Smooth muscle cell (in vitro differentiated cells): ENCODE results near the gene DMAC2. TPM values are rescaled to one million over a fixed set of nuclear protein-coding genes. Genes with fewer than 3 reads are reported as not detected.
A peak's percentile ranks its signal among the peaks of the same experiment; 100 is the strongest.

Source experiments
- DNase-seq: peaks from one replicate; lab custom pipeline; 2025; ENCODE audit not compliant: unreplicated experiment; lab: John Stamatoyannopoulos, UW
- H2AFZ ChIP-seq: fragments of 200-600 bp; sonication (generic); 2 replicates; pipeline ENCODE4 v1.6.0; 2016; ENCODE audit warnings: antibody characterized with exemption, low read depth, mild to moderate bottlenecking
- H3F3A ChIP-seq: fragments of 200-600 bp; sonication (generic); 2 replicates; pipeline ENCODE4 v1.6.0; 2017; ENCODE audit warnings: antibody characterized with exemption, low read depth
- H3K27ac ChIP-seq: fragments of 200-600 bp; sonication (generic); 2 replicates; pipeline ENCODE4 v1.5.1; 2016; ENCODE audit warnings: low read depth, mild to moderate bottlenecking
- H3K27me3 ChIP-seq: fragments of 200-600 bp; sonication (generic); 2 replicates; pipeline ENCODE4 v1.6.1; 2016; ENCODE audit warnings: low read depth, mild to moderate bottlenecking
- H3K36me3 ChIP-seq: fragments of 200-600 bp; sonication (generic); 2 replicates; pipeline ENCODE4 v1.5.1; 2016; ENCODE audit warnings: low read depth
- H3K4me1 ChIP-seq: fragments of 200-600 bp; sonication (generic); 2 replicates; pipeline ENCODE4 v1.5.1; 2016; ENCODE audit warnings: low read depth
- H3K4me2 ChIP-seq: fragments of 200-600 bp; sonication (generic); 2 replicates; pipeline ENCODE4 v1.6.0; 2016; ENCODE audit warnings: mild to moderate bottlenecking
- H3K4me3 ChIP-seq: fragments of 200-600 bp; sonication (generic); 2 replicates; pipeline ENCODE4 v1.5.1; 2016; ENCODE audit warnings: mild to moderate bottlenecking
- H3K79me2 ChIP-seq: fragments of 200-600 bp; sonication (generic); 2 replicates; pipeline ENCODE4 v1.6.0; 2016; ENCODE audit warnings: low read depth, mild to moderate bottlenecking
- H3K9ac ChIP-seq: fragments of 200-600 bp; sonication (generic); 2 replicates; pipeline ENCODE4 v1.6.0; 2016; ENCODE audit warnings: low read depth
- H3K9me3 ChIP-seq: fragments of 200-600 bp; sonication (generic); replicated peaks from 2 replicates; pipeline ENCODE4 v1.5.1; 2016; ENCODE audit warnings: low read depth
- H4K20me1 ChIP-seq: fragments of 200-600 bp; sonication (generic); 2 replicates; pipeline ENCODE4 v1.6.0; 2016; ENCODE audit warnings: low read depth
- WGBS: methylation state at CpG from one replicate; pipeline ENCODE4 v1.1.7; 2016; ENCODE audit warnings: low lambda C conversion rate; 5-methylcytosine and 5-hydroxymethylcytosine counted together
- polyA plus RNA-seq: library from polyadenylated mRNA; unstranded; fragments of >200 nt; fragmentation: Nextera tagmentation; extraction: Ambion mirVana; gene quantifications from 2 replicates; pipeline ENCODE4 v1.2.1, GENCODE V29; 2016
- total RNA-seq: library from RNA; depleted of rRNA; stranded (reverse); fragments of >200 nt; gene quantifications from 2 replicates; pipeline ENCODE4 v1.2.3, GENCODE V29; 2014
- TF ChIP-seq, protein P1 (sequence below): fragments of 200-600 bp; sonication (generic); IDR thresholded peaks from 2 replicates; pipeline ENCODE4 v1.5.1; 2017; ENCODE audit warnings: borderline replicate concordance, mild to moderate bottlenecking, antibody characterized with exemption; ENCODE audit not compliant: insufficient read depth, poor library complexity, severe bottlenecking

The DMAC2 gene
- total and polyA plus RNA-seq, 2 experiments from 2014 or later = 48.3 to 69.2 TPM

DNA sequence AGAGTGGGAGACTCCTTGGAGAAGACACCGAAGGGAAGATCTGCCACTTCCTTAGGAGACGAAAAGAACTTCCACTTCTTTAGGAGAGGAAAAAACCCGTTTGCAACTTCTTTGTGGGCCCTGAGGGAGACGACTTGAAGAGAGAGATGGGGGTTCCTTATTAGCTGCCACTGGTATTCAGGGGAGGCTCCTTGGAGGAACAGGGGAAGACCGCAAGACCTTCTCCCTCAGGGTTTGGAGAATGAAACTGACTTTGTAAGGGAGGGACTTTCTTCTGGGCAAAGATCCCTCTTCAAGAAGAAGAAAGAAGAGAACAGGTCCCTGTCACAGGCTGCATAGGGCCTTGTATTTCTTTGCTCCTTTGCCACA is 41.7 kb downstream of the DMAC2 start:
- peak overlapping the region; percentile 91 for H3K27ac ChIP-seq
- H3K27me3 ChIP-seq = no peaks in the 10 kb centered on the region
- H3K9ac ChIP-seq = peak overlapping the region; percentile 96
- peak overlapping the region; percentile 79 for H2AFZ ChIP-seq
- peaks cover 16% of the 10 kb centered on the region for H3K4me1 ChIP-seq
- no peaks in the 10 kb centered on the region for H4K20me1 ChIP-seq
- H3K36me3 ChIP-seq = no peaks in the 10 kb centered on the region
- peak overlapping the region; percentile 83 for H3K4me3 ChIP-seq
- H3K9me3 ChIP-seq = no peaks in the 10 kb centered on the region
- peaks cover 21% of the 10 kb centered on the region for H3K79me2 ChIP-seq
- TF ChIP-seq, protein P1, sequence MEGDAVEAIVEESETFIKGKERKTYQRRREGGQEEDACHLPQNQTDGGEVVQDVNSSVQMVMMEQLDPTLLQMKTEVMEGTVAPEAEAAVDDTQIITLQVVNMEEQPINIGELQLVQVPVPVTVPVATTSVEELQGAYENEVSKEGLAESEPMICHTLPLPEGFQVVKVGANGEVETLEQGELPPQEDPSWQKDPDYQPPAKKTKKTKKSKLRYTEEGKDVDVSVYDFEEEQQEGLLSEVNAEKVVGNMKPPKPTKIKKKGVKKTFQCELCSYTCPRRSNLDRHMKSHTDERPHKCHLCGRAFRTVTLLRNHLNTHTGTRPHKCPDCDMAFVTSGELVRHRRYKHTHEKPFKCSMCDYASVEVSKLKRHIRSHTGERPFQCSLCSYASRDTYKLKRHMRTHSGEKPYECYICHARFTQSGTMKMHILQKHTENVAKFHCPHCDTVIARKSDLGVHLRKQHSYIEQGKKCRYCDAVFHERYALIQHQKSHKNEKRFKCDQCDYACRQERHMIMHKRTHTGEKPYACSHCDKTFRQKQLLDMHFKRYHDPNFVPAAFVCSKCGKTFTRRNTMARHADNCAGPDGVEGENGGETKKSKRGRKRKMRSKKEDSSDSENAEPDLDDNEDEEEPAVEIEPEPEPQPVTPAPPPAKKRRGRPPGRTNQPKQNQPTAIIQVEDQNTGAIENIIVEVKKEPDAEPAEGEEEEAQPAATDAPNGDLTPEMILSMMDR = no peak
- H3F3A ChIP-seq = no peaks in the 10 kb centered on the region
- 2% methylated on average over 5 of the region's 5 CpGs for WGBS
- no peak for DNase-seq
- peak overlapping the region; percentile 97 for H3K4me2 ChIP-seq

DNA sequence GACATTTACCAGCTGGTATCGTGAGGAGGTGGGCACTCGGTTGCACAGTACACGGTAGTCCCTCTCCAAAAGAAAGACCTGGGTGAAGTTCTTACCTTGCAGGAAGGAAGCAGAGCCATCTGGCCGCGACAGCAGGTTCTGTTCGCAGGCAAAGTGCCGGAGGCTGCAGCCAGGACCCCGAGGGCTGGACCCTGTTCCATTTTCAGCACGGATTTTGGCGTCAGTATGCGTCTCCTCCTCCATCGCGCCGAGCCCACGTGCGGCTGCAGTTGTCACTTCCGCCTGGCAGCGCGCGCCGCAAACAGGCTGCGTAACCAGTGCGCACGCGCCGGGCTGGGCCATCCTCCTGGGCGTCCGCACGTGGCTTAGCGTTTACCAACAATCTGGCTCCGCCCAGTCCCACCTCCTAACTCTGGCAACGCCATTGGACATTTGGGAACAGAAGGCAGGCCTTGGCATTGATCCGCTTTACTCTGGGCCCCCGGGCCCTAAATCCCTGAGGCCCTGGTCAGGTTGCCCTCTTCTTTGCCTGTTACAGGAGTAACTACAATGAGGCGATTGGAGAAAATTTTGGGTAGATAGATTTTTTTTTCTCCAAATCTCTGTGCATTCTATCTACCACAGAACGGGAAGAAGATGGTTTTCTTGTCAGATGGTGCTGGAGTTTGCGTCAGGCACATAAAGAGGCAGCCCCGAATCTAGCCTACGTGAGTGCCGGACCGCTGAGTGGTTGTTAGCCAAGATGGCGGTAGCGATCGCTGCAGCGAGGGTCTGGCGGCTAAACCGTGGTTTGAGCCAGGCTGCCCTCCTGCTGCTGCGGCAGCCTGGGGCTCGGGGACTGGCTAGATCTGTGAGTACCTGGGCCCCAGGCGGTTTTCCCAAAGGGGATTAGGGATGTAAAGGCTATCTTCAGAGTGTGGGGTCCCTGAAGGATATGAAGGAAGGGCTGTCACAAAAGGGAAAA is 42.3 kb downstream of the DMAC2 start, which contains the start of the genes BCKDHA and EXOSC5:
Gene BCKDHA, plus strand, starts transcription at position 733 of the 964 bp plus-strand sequence. Its CDS starts 10 bp downstream, at position 743.
Gene EXOSC5, minus strand, starts transcription at position 274 of the 964 bp plus-strand sequence. Its CDS starts 31 bp downstream, at position 243.
- peak within 1 kb of the TSS; percentile 96 for H3K9ac ChIP-seq
- H3K4me1 ChIP-seq = peaks cover 16% of the 10 kb centered on the region
- H3K36me3 ChIP-seq = no peaks in the 10 kb centered on the region
- DNase-seq = peak; percentile 88
- peaks cover 21% of the 10 kb centered on the region for H3K79me2 ChIP-seq
- no peaks in the 10 kb centered on the region for H3F3A ChIP-seq
- H3K4me3 ChIP-seq = peak within 1 kb of the TSS; percentile 83
- H3K9me3 ChIP-seq = no peaks in the 10 kb centered on the region
- H3K27me3 ChIP-seq = no peaks in the 10 kb centered on the region
- TF ChIP-seq, protein P1 = no peak
- under 1% methylated on average over 50 of the region's 50 CpGs for WGBS
- no peaks in the 10 kb centered on the region for H4K20me1 ChIP-seq
- peak within 1 kb of the TSS; percentile 79 for H2AFZ ChIP-seq
- peak within 1 kb of the TSS; percentile 91 for H3K27ac ChIP-seq
- peak within 1 kb of the TSS; percentile 97 for H3K4me2 ChIP-seq

DNA sequence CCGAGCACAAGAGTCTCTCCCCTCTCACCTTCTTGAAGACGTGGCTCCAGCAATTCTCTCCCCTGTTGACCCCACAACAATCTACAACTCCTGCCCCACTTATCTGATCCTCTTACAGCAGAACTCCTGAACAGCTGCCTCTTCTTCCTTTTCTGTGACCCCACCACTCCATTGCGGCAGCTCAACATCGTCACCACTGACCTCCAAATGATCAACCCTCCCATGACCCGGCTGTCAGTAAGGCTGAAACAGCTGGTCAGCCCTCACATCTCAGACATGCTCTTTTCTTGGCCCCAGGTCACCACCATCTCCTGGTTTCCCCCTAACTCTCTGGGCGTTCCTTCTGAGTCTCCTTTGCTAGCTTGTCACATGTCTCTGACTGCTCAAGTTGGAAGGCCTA is 44.4 kb downstream of the DMAC2 start:
- TF ChIP-seq, protein P1 = no peak
- Histone ChIP-seq H3K79me2 (peaks cover 21% of the 10 kb centered on the region), H3K27me3 (no peaks in the 10 kb centered on the region), H2AFZ (no peak overlapping the region), H3K4me3 (no peak overlapping the region), H4K20me1 (no peaks in the 10 kb centered on the region), H3K36me3 (no peaks in the 10 kb centered on the region), H3F3A (no peaks in the 10 kb centered on the region), H3K27ac (no peak overlapping the region), H3K9me3 (no peaks in the 10 kb centered on the region), H3K4me1 (peaks cover 16% of the 10 kb centered on the region), H3K4me2 (no peak overlapping the region), H3K9ac (no peak overlapping the region)
- 92% methylated on average over 6 of the region's 6 CpGs for WGBS
- no peak for DNase-seq
